ENCODE results near the gene TJP1.
"Not testable (repeated sequence)": the region's sequence is repeated elsewhere in the genome, so short reads cannot be mapped to it uniquely, and the experiment has no call there.

The TJP1 gene

DNA sequence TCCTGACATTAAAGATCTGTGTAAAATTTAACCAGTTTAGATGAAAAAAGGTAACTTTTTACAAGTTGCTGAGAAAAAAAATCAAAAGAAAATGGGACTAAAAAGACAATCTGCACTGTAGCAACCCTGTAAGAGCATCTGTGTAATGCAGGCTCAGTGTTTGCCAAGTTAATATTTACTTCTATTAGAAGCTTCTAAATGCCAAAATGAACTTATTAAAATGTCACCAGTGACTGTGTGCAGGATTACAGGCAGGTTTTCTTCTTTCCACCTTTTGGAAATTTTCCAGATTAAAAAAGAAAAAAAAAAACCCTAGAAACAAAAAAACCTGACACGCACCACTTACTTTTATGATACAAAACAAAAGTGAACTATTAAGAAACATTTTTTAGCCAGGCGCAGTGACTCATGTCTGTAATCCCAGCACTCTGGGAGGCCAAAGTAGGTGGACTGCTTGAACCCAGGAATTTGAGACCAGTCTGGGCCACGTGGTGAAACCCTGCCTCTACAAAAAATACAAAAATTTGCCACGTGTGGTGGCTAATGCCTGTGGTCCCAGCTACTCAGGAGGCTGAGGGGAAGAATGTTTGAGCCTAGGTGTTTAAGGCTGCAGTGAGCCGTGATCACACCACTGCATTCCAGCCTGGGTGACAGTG, 87.2 kb downstream of the TJP1 start:
- Mint-ChIP-seq H3K27me3 (peaks cover 5% of the 10 kb centered on the region), H3K4me1 (ENCODE audit: low read depth) (no peaks in the 10 kb centered on the region), H3K27ac (no peak overlapping the region), H3K4me3 (no peak overlapping the region), H3K9me3 (ENCODE audit: low read depth) (no peaks in the 10 kb centered on the region), H3K36me3 (no peaks in the 10 kb centered on the region)

- Mint-ChIP-seq H3K4me3 (no peak overlapping the region), H3K27me3 (peaks cover 6% of the 10 kb centered on the region), H3K4me1 (ENCODE audit: low read depth) (no peaks in the 10 kb centered on the region), H3K27ac (no peak overlapping the region), H3K36me3 (no peaks in the 10 kb centered on the region), H3K9me3 (ENCODE audit: low read depth) (no peaks in the 10 kb centered on the region)
Measured at GRCh38 chr15:29731865-29732264, 90.4 kb downstream of the TJP1 start.

- not testable (repeated sequence) for H3K27ac Mint-ChIP-seq; H3K4me3 Mint-ChIP-seq; H3K27me3 Mint-ChIP-seq; H3K4me1 Mint-ChIP-seq (ENCODE audit: low read depth); H3K36me3 Mint-ChIP-seq; H3K9me3 Mint-ChIP-seq (ENCODE audit: low read depth)
Measured at GRCh38 chr15:29730471-29730870, 91.8 kb downstream of the TJP1 start.

- H3K4me3 Mint-ChIP-seq, result no peak overlapping the region
- H3K36me3 Mint-ChIP-seq, result no peaks in the 10 kb centered on the region
- peaks cover 3% of the 10 kb centered on the region for H3K27me3 Mint-ChIP-seq
- H3K4me1 Mint-ChIP-seq (ENCODE audit: low read depth), result no peaks in the 10 kb centered on the region
- H3K27ac Mint-ChIP-seq, result no peak overlapping the region
- H3K9me3 Mint-ChIP-seq (ENCODE audit: low read depth), result no peaks in the 10 kb centered on the region
Measured at GRCh38 chr15:29728418-29728817, 93.8 kb downstream of the TJP1 start.

- peaks cover 3% of the 10 kb centered on the region for H3K27me3 Mint-ChIP-seq
Measured at GRCh38 chr15:29727871-29728270, 94.4 kb downstream of the TJP1 start.

DNA sequence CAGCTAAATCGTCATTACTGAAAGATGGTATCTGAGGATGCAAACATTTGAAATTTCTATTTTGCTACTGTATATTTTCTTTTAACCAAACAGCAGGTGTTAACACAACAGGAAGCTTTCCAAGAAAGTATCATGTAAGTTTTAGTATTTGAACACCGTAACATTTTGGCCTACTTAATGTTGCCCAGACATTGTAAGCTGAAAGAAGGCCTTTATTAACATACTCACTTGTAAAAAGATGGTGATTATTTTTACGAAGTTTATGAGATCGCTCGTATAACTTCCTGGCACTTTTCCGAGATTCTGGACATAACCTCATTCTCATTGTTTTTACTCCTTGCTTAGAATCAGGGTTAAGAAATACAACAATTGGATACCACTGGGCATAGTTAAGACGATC, 95.7 kb downstream of the TJP1 start:
- Mint-ChIP-seq H3K36me3 (no peaks in the 10 kb centered on the region), H3K4me1 (ENCODE audit: low read depth) (no peaks in the 10 kb centered on the region), H3K9me3 (ENCODE audit: low read depth) (peaks cover 4% of the 10 kb centered on the region), H3K4me3 (no peak overlapping the region), H3K27me3 (peaks cover 3% of the 10 kb centered on the region), H3K27ac (no peak overlapping the region)

More at GRCh38 chr15:29727871-29728270, 94.4 kb downstream of the TJP1 start:
- H3K36me3 Mint-ChIP-seq, result no peaks in the 10 kb centered on the region
- no peaks in the 10 kb centered on the region for H3K4me1 Mint-ChIP-seq (ENCODE audit: low read depth)
- no peak overlapping the region for H3K4me3 Mint-ChIP-seq
- H3K9me3 Mint-ChIP-seq (ENCODE audit: low read depth), result no peaks in the 10 kb centered on the region
- H3K27ac Mint-ChIP-seq, result no peak overlapping the region

DNA sequence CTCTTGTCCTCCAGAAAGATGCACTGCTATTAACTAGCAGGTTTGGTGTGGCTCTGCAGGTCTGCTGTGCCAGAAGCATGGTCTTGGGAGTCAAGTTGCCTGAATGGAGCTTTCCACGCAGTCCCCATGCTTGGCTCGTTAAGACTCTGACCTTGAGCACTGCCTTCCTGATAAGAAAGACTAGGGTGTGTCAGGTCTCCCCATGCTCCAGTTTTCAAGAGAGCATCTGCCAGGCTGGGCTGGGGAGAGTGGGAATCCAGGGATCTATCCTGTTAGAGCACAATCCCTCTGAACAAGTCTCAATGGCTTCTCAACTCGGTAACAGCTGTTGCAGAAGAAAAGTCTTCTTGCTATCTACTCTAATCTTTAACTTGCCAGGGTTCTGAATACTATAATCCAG, 98.2 kb downstream of the TJP1 start:
- peaks cover 3% of the 10 kb centered on the region for H3K27me3 Mint-ChIP-seq
- H3K27ac Mint-ChIP-seq, result no peak overlapping the region
- no peaks in the 10 kb centered on the region for H3K36me3 Mint-ChIP-seq
- H3K9me3 Mint-ChIP-seq (ENCODE audit: low read depth), result peaks cover 13% of the 10 kb centered on the region
- no peak overlapping the region for H3K4me3 Mint-ChIP-seq
- H3K4me1 Mint-ChIP-seq (ENCODE audit: low read depth), result no peaks in the 10 kb centered on the region

GRCh38 chr15:29713784-29714183, 108.5 kb downstream of the TJP1 start:
- no peaks in the 10 kb centered on the region for H3K4me1 Mint-ChIP-seq (ENCODE audit: low read depth)
- H3K4me3 Mint-ChIP-seq, result no peak overlapping the region
- H3K36me3 Mint-ChIP-seq, result no peaks in the 10 kb centered on the region
- H3K9me3 Mint-ChIP-seq (ENCODE audit: low read depth), result no peaks in the 10 kb centered on the region
- H3K27me3 Mint-ChIP-seq, result peaks cover 4% of the 10 kb centered on the region
- H3K27ac Mint-ChIP-seq, result no peak overlapping the region

GRCh38 chr15:29712149-29712885, 110.0 kb downstream of the TJP1 start:
- Mint-ChIP-seq H3K27ac (no peak overlapping the region), H3K27me3 (peaks cover 4% of the 10 kb centered on the region), H3K36me3 (no peaks in the 10 kb centered on the region), H3K4me1 (ENCODE audit: low read depth) (no peaks in the 10 kb centered on the region), H3K9me3 (ENCODE audit: low read depth) (no peaks in the 10 kb centered on the region), H3K4me3 (no peak overlapping the region)

DNA sequence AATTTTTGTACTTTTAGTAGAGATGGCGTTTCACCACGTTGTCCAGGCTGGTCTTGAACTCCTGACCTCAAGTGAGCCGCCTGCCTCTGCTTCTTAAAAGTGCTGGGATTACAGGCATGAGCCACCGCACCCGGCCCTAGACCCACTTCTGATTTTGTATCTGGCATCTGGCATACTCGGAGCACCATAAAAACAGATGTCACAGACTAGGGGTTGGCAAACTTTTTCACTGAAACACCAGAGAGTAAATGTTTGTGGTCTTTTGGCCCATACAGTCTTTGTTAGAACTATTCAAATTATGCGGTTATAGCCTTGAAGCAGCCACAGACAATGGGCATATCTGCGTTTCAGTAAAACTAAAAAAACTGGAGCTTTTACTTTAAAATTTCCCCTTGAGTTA, 110.7 kb downstream of the TJP1 start:
- Mint-ChIP-seq H3K9me3 (ENCODE audit: low read depth) (no peaks in the 10 kb centered on the region), H3K36me3 (no peaks in the 10 kb centered on the region), H3K4me1 (ENCODE audit: low read depth) (no peaks in the 10 kb centered on the region)

GRCh38 chr15:29708519-29708918, 113.7 kb downstream of the TJP1 start:
- Mint-ChIP-seq H3K4me1 (ENCODE audit: low read depth) (no peaks in the 10 kb centered on the region), H3K9me3 (ENCODE audit: low read depth) (no peaks in the 10 kb centered on the region), H3K27me3 (peaks cover 6% of the 10 kb centered on the region), H3K4me3 (no peak overlapping the region), H3K27ac (no peak overlapping the region), H3K36me3 (no peaks in the 10 kb centered on the region)

More for the DNA sequence above, 110.7 kb downstream of the TJP1 start:
- H3K27me3 Mint-ChIP-seq, result peaks cover 4% of the 10 kb centered on the region
- H3K4me3 Mint-ChIP-seq, result no peak overlapping the region
- H3K27ac Mint-ChIP-seq, result no peak overlapping the region

DNA sequence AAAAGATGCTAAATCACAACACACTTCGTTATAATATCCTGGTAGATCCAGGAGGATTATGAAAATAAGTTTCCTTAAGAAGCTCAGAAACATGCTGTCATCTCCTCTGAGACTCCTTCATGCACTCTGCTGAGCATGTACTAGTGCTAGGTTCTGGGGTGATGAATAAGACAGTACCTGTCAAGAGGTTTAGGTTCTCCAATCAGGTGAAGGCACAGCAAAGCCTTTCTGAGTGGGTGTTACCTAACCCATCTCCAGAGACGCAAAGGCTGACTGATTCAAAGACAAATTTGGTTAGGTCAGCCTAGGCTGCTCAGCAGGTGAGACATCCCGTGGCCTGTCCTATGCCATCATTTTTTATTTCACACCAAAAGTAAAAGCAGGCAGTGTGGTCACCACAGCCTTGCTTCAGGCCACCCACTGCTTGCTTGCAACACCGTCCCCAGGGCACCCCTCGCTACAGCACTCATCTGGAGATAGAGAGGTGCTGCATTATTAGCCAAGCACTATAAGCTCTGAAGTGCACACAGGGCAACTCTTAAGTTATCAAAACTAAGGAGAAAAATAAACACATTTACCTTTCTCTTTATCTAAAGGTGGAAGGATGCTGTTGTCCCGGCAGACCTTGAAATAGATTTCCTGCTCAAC, 117.2 kb downstream of the TJP1 start:
- H3K9me3 Mint-ChIP-seq (ENCODE audit: low read depth), result no peaks in the 10 kb centered on the region

GRCh38 chr15:29701151-29701550, 121.1 kb downstream of the TJP1 start:
- H3K36me3 Mint-ChIP-seq, result no peaks in the 10 kb centered on the region
- no peak overlapping the region for H3K27ac Mint-ChIP-seq
- no peaks in the 10 kb centered on the region for H3K9me3 Mint-ChIP-seq (ENCODE audit: low read depth)
- H3K4me3 Mint-ChIP-seq, result no peak overlapping the region
- no peaks in the 10 kb centered on the region for H3K4me1 Mint-ChIP-seq (ENCODE audit: low read depth)
- H3K27me3 Mint-ChIP-seq, result peaks cover 7% of the 10 kb centered on the region

More for the DNA sequence above, 117.2 kb downstream of the TJP1 start:
- no peaks in the 10 kb centered on the region for H3K36me3 Mint-ChIP-seq
- no peak overlapping the region for H3K4me3 Mint-ChIP-seq
- H3K27ac Mint-ChIP-seq, result no peak overlapping the region
- peaks cover 10% of the 10 kb centered on the region for H3K27me3 Mint-ChIP-seq
- H3K4me1 Mint-ChIP-seq (ENCODE audit: low read depth), result no peaks in the 10 kb centered on the region

DNA sequence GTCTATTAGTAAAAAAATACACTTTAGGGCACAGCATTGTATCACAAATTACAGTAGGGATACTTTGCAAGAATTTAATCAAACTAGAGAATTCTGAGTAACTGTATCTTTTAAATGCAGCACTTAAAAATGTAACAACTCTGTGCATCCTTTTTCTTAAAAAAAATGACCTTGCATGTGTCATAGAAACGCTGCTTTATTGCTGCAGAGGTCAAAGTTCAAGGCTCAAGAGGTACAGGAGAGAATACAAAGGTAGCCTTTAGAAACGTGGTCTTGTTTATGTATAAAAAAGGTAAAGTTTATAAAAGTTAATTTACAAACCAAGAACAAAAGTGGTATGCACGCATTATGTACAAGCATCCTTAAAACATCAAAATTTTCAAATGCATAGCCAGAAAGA, 122.0 kb downstream of the TJP1 start:
- Mint-ChIP-seq H3K4me3 (no peak overlapping the region), H3K27ac (no peak overlapping the region), H3K36me3 (no peaks in the 10 kb centered on the region), H3K9me3 (ENCODE audit: low read depth) (no peaks in the 10 kb centered on the region), H3K27me3 (peaks cover 4% of the 10 kb centered on the region), H3K4me1 (ENCODE audit: low read depth) (no peaks in the 10 kb centered on the region)

- Mint-ChIP-seq H3K9me3 (ENCODE audit: low read depth) (no peaks in the 10 kb centered on the region), H3K27me3 (peaks cover 4% of the 10 kb centered on the region), H3K4me1 (ENCODE audit: low read depth) (no peaks in the 10 kb centered on the region), H3K27ac (no peak overlapping the region), H3K36me3 (no peaks in the 10 kb centered on the region), H3K4me3 (no peak overlapping the region)
Measured at GRCh38 chr15:29699791-29700190, 122.5 kb downstream of the TJP1 start.

Data from activated naive CD8-positive, alpha-beta T cell (primary cell).